HG03064 (cell line): Measurements from ENCODE around the gene PEX14.

ENCODE experiments used
- ATAC-seq: cut with Tn5 transposase; IDR thresholded peaks from one replicate; pipeline ENCODE4 v1.9.1; 2021; ENCODE audit warnings: low read depth; ENCODE audit not compliant: unreplicated experiment

Gene PEX14

GRCh38 chr1:10515301-10515975 is 40.7 kb downstream of the PEX14 start:
- no peak for ATAC-seq

GRCh38 chr1:10515976-10516750 is 41.4 kb downstream of the PEX14 start:
- ATAC-seq: no peak

- no peak for ATAC-seq
Measured at GRCh38 chr1:10516925-10517676, 42.4 kb downstream of the PEX14 start.

GRCh38 chr1:10517677-10517982 is 42.9 kb downstream of the PEX14 start:
- no peak for ATAC-seq

- no peak for ATAC-seq
Measured at GRCh38 chr1:10519016-10519417, 44.3 kb downstream of the PEX14 start.

- no peak for ATAC-seq
Measured at GRCh38 chr1:10520497-10520896, 45.7 kb downstream of the PEX14 start.

- ATAC-seq: no peak
Measured at GRCh38 chr1:10520952-10521351, 46.2 kb downstream of the PEX14 start.

- no peak for ATAC-seq
Measured at GRCh38 chr1:10521537-10522157, 46.9 kb downstream of the PEX14 start.

GRCh38 chr1:10522322-10522860 is 47.6 kb downstream of the PEX14 start:
- ATAC-seq: no peak

- no peak for ATAC-seq
Measured at GRCh38 chr1:10525208-10525607, 50.5 kb downstream of the PEX14 start.

GRCh38 chr1:10528066-10529014 is 53.6 kb downstream of the PEX14 start:
- ATAC-seq: no peak

- ATAC-seq: no peak
Measured at GRCh38 chr1:10529091-10529490, 54.3 kb downstream of the PEX14 start.

GRCh38 chr1:10529765-10530164 is 55.0 kb downstream of the PEX14 start:
- ATAC-seq: no peak

GRCh38 chr1:10530281-10530740 is 55.6 kb downstream of the PEX14 start:
- ATAC-seq: no peak

GRCh38 chr1:10530756-10531495 is 56.2 kb downstream of the PEX14 start:
- ATAC-seq: no peak

GRCh38 chr1:10532362-10532761 is 57.6 kb downstream of the PEX14 start:
- ATAC-seq: no peak

- ATAC-seq: no peak
Measured at GRCh38 chr1:10534519-10534918, 59.8 kb downstream of the PEX14 start.

- no peak for ATAC-seq
Measured at GRCh38 chr1:10536133-10536770, 61.5 kb downstream of the PEX14 start.
